Sigmoid colon (tissue), 7 donors: ENCODE measurements around the gene MERTK. TPM values are rescaled to one million over a fixed set of nuclear protein-coding genes. Genes with fewer than 3 reads are reported as not detected.
A peak's percentile ranks its signal among the peaks of the same experiment; 100 is the strongest.
"Not testable (repeated sequence)": the region's sequence is repeated elsewhere in the genome, so short reads cannot be mapped to it uniquely, and the experiment has no call there.

Experiments
- DNase-seq: peaks from one replicate; pipeline ENCODE4 v3.0.0-alpha.2; 2019
- H3K27ac ChIP-seq, 4 donors: fragments of 200-600 bp; sonication (generic); one replicate each; pipeline ENCODE4 v1.5.1; 2016 to 2019; ENCODE audit warnings: mild to moderate bottlenecking in 1 of 4
- H3K27me3 ChIP-seq, 3 donors: fragments of 200-600 bp; sonication (generic); one replicate each; pipeline ENCODE4 v1.5.1; 2019; ENCODE audit warnings: mild to moderate bottlenecking in 1 of 3
- H3K36me3 ChIP-seq, 4 donors: fragments of 200-600 bp; sonication (generic); one replicate each; pipeline ENCODE4 v1.5.1; 2016 to 2019
- H3K4me1 ChIP-seq, 4 donors: fragments of 200-600 bp; sonication (generic); one replicate each; pipeline ENCODE4 v1.5.1; 2017 to 2019
- H3K4me3 ChIP-seq, 4 donors: fragments of 200-600 bp; sonication (generic); one replicate each; pipeline ENCODE4 v1.5.1; 2017 to 2019; ENCODE audit warnings: mild to moderate bottlenecking in 2 of 4, moderate library complexity in 1 of 4
- H3K9me3 ChIP-seq, 4 donors: fragments of 200-600 bp in 3 of 4; sonication (generic) in 3 of 4; one replicate each; pipeline versions ENCODE4 v1.5.1 to v1.6.1; 2013 to 2019
- EP300 ChIP-seq, 4 donors: sonication (generic); formaldehyde crosslinking; IDR thresholded peaks; one replicate each; pipeline ENCODE4 v1.6.1; 2017; ENCODE audit warnings: antibody characterized with exemption in 4 of 4
- POLR2A ChIP-seq, 2 donors: fragments of 450-650 bp; IDR thresholded peaks; one replicate each; pipeline ENCODE4 v1.6.1; 2016; ENCODE audit warnings: antibody characterized with exemption in 2 of 2, mild to moderate bottlenecking in 2 of 2, moderate library complexity in 2 of 2
- POLR2AphosphoS5 ChIP-seq, 4 donors: sonication (generic); formaldehyde crosslinking; IDR thresholded peaks; one replicate each; pipeline ENCODE4 v1.6.1; 2017; ENCODE audit warnings: antibody characterized with exemption in 4 of 4
- WGBS, 2 donors: extraction: QIAGEN DNeasy Blood & Tissue Kit; methylation state at CpG; one replicate each; pipeline ENCODE4 v1.1.7; 2013; 5-methylcytosine and 5-hydroxymethylcytosine counted together
- intact Hi-C: fragments of 100-400 bp; cut with DNase I; formaldehyde crosslinking; loops from one replicate; pipeline ENCODE4 v1.15.1; 2023
- polyA plus RNA-seq, 3 donors: library from polyadenylated mRNA; stranded (reverse); fragments of 200-250 nt; gene quantifications; one replicate each; pipeline ENCODE4 v1.2.3, GENCODE V29; 2013
- total RNA-seq, 4 donors: library from RNA; depleted of rRNA; stranded (reverse); fragments of >200 nt; gene quantifications; one replicate each; pipeline ENCODE4 v1.1.0, GENCODE V29; 2016
- TF ChIP-seq, protein P1 (sequence below), 4 experiments: fragments of 450-650 bp in 3 of 4; fragments of 200-600 bp in 1 of 4; IDR thresholded peaks; one replicate each; pipeline ENCODE4 v1.5.1; 2016 to 2019; ENCODE audit warnings: antibody characterized with exemption in 4 of 4, mild to moderate bottlenecking in 3 of 4, moderate library complexity in 2 of 4
- donor health status: healthy with polysubstance abuse.
- donor health status: Bipolar disorder and iron deficiency.
- donor health status: healthy.

Gene MERTK
- total and polyA plus RNA-seq, 7 donors, result 2.4 to 31.6 (median 14.4) TPM

DNA sequence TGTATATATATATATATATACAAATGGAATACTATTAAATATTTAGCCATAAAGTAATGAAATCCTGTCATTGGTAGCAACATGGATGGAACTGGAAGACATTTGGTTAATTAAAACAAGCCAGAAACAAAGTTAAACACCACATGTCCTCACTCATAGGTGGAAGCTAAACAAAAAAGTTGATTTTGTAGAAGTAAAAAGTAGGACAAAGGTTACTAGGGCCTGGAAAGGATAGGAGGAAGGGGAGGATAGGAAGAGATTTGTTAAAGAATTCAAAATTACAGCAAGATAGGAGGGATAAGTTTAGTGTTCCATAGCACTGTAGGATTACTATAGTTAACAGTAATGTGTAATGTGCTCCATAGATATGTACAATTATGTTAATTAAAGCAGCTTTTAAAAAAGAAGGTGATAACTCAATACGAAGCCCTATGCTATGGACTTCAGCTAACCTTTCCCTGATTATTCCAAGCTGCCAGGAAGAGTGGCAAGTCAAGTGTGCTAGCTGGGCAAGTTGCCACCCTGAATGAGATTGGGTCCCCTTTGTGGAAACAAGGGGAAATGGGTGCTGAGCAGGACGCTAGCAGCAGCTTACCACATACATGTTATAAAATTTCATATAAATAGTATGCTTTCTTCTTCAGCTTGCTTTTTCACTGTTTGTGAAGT, 12.3 kb downstream of the MERTK start:
- no peak overlapping the region for H3K4me3 ChIP-seq
- H3K27me3 ChIP-seq, result no peaks in the 10 kb centered on the region
- WGBS, 2 donors, result 34 to 57% methylated on average over 2 of the region's 2 CpGs
- H3K4me1 ChIP-seq, result peaks cover 0 to 50% (median 2%) of the 10 kb centered on the region in 4 donors
- TF ChIP-seq POLR2A (IDR thresholded peaks at IDR 0.05), result no peak
- TF ChIP-seq, protein P1, sequence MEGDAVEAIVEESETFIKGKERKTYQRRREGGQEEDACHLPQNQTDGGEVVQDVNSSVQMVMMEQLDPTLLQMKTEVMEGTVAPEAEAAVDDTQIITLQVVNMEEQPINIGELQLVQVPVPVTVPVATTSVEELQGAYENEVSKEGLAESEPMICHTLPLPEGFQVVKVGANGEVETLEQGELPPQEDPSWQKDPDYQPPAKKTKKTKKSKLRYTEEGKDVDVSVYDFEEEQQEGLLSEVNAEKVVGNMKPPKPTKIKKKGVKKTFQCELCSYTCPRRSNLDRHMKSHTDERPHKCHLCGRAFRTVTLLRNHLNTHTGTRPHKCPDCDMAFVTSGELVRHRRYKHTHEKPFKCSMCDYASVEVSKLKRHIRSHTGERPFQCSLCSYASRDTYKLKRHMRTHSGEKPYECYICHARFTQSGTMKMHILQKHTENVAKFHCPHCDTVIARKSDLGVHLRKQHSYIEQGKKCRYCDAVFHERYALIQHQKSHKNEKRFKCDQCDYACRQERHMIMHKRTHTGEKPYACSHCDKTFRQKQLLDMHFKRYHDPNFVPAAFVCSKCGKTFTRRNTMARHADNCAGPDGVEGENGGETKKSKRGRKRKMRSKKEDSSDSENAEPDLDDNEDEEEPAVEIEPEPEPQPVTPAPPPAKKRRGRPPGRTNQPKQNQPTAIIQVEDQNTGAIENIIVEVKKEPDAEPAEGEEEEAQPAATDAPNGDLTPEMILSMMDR (IDR thresholded peaks at IDR 0.05), result no peak
- TF ChIP-seq EP300 (IDR thresholded peaks at IDR 0.05), result no peak
- TF ChIP-seq POLR2AphosphoS5 (IDR thresholded peaks at IDR 0.05), result no peak
- H3K36me3 ChIP-seq, result no peaks in the 10 kb centered on the region
- intact Hi-C loops, result no loop called here
- DNase-seq, result no peak
- H3K27ac ChIP-seq, result peak overlapping the region in 1 of 4 donors; percentile 9
- H3K9me3 ChIP-seq, result no peaks in the 10 kb centered on the region

DNA sequence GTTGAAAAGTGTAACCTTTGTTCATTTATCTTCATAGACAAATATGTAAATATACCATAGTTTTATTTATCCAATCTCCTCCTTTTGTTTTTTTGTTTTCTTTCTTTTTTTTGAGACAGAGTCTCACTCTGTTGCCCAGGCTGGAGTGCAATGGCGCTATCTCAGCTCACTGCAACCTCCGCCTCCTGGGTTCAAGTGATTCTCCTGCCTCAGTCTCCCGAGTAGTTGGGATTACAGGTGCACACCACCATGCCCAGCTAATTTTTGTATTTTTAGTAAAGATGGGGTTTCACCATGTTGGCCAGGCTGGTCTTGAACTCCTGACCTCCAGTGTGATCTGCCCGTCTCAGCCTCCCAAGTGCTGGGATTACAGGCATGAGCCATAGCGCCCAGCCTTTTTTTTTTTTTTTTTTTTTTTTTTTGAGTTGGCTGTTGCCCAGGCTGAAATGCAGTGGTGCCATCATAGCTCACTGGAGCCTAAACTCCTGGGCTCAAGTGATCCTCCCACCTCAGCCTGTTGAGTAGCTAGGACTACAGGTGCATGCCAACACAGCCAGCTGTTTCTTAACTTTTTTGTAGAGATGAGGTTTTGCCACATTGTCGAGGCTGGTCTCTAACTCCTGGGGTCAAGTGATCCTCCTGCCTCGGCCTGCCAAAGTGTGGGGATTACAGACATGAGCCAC, 13.0 kb downstream of the MERTK start:
- H3K4me3 ChIP-seq, H3K36me3 ChIP-seq, H3K9me3 ChIP-seq, H3K27ac ChIP-seq, intact Hi-C loops, H3K27me3 ChIP-seq, DNase-seq: not testable (repeated sequence)
- 94 to 96% methylated on average over 7 of the region's 7 CpGs for WGBS, 2 donors
- peaks cover 0 to 43% (median 0%) of the 10 kb centered on the region in 4 donors for H3K4me1 ChIP-seq

DNA sequence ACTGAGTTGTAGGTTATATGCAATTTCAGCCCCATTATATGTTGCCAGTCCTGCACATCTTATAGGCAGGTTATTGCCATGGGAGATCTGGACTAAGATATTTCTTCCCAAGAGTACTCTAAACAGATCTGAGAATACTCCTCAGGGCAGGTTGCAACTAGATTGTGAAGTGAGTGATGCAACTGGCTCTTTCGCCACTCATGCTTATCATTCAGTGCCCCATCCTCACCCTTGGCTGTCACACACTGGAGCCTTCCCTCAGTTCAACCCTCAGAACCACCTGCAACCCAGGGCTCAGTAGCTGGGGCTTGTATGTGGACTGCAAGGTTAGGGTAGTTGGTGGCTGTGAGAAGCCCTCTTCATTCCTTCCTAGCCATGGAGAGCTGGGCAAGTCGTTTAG, 14.1 kb downstream of the MERTK start:
- Histone ChIP-seq H3K4me3 (no peak overlapping the region), H3K9me3 (no peaks in the 10 kb centered on the region), H3K27ac (no peak overlapping the region), H3K4me1 (peaks cover 0 to 34% (median 0%) of the 10 kb centered on the region in 4 donors), H3K36me3 (peaks cover 0 to 9% (median 0%) of the 10 kb centered on the region in 4 donors), H3K27me3 (no peaks in the 10 kb centered on the region)
- TF ChIP-seq, protein P1 (IDR thresholded peaks at IDR 0.05), result no peak
- TF ChIP-seq POLR2AphosphoS5 (IDR thresholded peaks at IDR 0.05) (no peak), EP300 (IDR thresholded peaks at IDR 0.05) (no peak), POLR2A (IDR thresholded peaks at IDR 0.05) (no peak)
- WGBS, 2 donors, result 86 to 88% methylated on average over 2 of the region's 2 CpGs
- no peak for DNase-seq
- intact Hi-C loops, result no loop called here

DNA sequence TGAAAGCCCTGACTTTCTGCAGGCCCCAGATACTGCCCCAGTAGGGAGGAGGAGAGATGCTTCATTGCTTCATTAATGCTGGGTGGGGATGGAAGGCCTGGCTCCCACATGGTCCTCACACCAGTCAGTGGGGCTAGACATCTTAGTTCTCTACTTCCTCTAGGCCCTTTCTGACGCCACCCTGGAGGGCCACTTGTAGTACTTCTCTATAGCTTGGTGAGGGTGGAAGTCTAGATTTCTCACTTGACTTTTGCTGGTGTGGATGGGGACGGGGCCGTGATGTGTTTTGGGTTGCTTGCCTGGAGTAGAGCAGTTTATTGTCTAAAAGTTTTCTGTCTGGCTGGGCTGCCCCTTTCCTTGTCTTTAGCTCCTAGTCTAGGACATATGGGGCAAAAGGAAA, 18.7 kb downstream of the MERTK start:
- Histone ChIP-seq H3K36me3 (peaks cover 0 to 9% (median 0%) of the 10 kb centered on the region in 4 donors), H3K27me3 (no peaks in the 10 kb centered on the region), H3K9me3 (no peaks in the 10 kb centered on the region), H3K27ac (no peak overlapping the region), H3K4me1 (peaks cover 0 to 5% (median 0%) of the 10 kb centered on the region in 4 donors), H3K4me3 (no peak overlapping the region)
- no peak for DNase-seq
- intact Hi-C loops, result no loop called here
- WGBS, 2 donors, result 80 to 89% methylated on average over 3 of the region's 3 CpGs
- TF ChIP-seq POLR2A (IDR thresholded peaks at IDR 0.05), result no peak
- TF ChIP-seq, protein P1 (IDR thresholded peaks at IDR 0.05), result no peak
- no peak for TF ChIP-seq POLR2AphosphoS5 (IDR thresholded peaks at IDR 0.05)
- no peak for TF ChIP-seq EP300 (IDR thresholded peaks at IDR 0.05)

DNA sequence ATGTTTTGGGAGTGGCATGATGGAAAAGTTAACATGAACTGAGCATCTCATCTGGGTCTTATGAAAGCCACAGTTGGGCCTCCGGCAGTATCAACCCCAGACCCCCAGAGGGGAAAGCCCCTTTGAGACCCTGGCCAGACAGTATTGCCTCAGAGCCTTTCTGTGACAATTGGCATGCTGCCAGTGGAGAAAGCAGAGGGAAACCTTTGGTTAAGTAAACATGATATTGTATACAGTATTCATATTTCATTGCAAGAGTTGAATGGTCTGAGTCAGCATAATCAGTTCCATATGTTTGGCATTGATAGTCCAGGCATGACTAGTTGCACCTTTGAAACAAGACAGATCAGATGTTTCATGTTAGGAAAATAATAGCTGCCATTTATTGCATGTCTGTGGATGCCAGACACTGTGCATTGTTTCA, 20.0 kb downstream of the MERTK start:
- WGBS, 2 donors, result 91% methylated on average over 1 of the region's 1 CpG
- TF ChIP-seq, protein P1 (IDR thresholded peaks at IDR 0.05), result no peak
- no peak for TF ChIP-seq POLR2A (IDR thresholded peaks at IDR 0.05)
- TF ChIP-seq EP300 (IDR thresholded peaks at IDR 0.05), result no peak
- no peak for TF ChIP-seq POLR2AphosphoS5 (IDR thresholded peaks at IDR 0.05)
- intact Hi-C loops, result no loop called here
- Histone ChIP-seq H3K4me3 (no peak overlapping the region), H3K36me3 (peaks cover 0 to 9% (median 0%) of the 10 kb centered on the region in 4 donors), H3K4me1 (peaks cover 0 to 5% (median 0%) of the 10 kb centered on the region in 4 donors), H3K9me3 (no peaks in the 10 kb centered on the region), H3K27me3 (no peaks in the 10 kb centered on the region), H3K27ac (no peak overlapping the region)
- no peak for DNase-seq
